H9 (cell line): ENCODE results near the gene PDK2. TPM values are rescaled to one million over a fixed set of nuclear protein-coding genes. Genes with fewer than 3 reads are reported as not detected.

Experiments used
- DNase-seq: peaks from one replicate; pipeline ENCODE4 v3.0.0-alpha.2; 2017
- H2AFZ ChIP-seq: one replicate; pipeline ENCODE4 v1.6.1; 2013; ENCODE audit warnings: mild to moderate bottlenecking, low read length, control low read depth, moderate library complexity
- H2AK5ac ChIP-seq: 2 replicates; pipeline ENCODE4 v1.6.1; 2013; ENCODE audit warnings: low read length, control low read depth, mixed read lengths; ENCODE audit not compliant: insufficient read length
- H2BK120ac ChIP-seq: one replicate; pipeline ENCODE4 v1.6.1; 2013; ENCODE audit warnings: low read depth, mild to moderate bottlenecking, low read length, control low read depth, inconsistent platforms; ENCODE audit not compliant: poor library complexity, severe bottlenecking
- H2BK12ac ChIP-seq: 2 replicates; pipeline ENCODE4 v1.6.1; 2013; ENCODE audit warnings: low read length, control low read depth, mixed read lengths, low read depth; ENCODE audit not compliant: insufficient read length
- H2BK15ac ChIP-seq: 2 replicates; pipeline ENCODE4 v1.6.1; 2013; ENCODE audit warnings: low read depth, low read length, control low read depth
- H2BK20ac ChIP-seq: one replicate; pipeline ENCODE4 v1.6.1; 2013; ENCODE audit warnings: low read depth, mild to moderate bottlenecking, low read length, control low read depth, inconsistent platforms; ENCODE audit not compliant: poor library complexity, severe bottlenecking
- H2BK5ac ChIP-seq: 2 replicates; pipeline ENCODE4 v1.6.1; 2013; ENCODE audit warnings: low read length, control low read depth, mixed read lengths; ENCODE audit not compliant: insufficient read length
- H3K14ac ChIP-seq: 2 replicates; pipeline ENCODE4 v1.6.1; 2013; ENCODE audit warnings: low read length, control low read depth; ENCODE audit not compliant: insufficient read depth
- H3K18ac ChIP-seq: 2 replicates; pipeline ENCODE4 v1.6.1; 2013; ENCODE audit warnings: low read depth, mild to moderate bottlenecking, mixed read lengths, low read length, control low read depth; ENCODE audit not compliant: insufficient read length
- H3K23ac ChIP-seq: 2 replicates; pipeline ENCODE4 v1.6.1; 2013; ENCODE audit warnings: low read length, control low read depth, mixed read lengths, low read depth; ENCODE audit not compliant: insufficient read length
- H3K23me2 ChIP-seq: 2 replicates; pipeline ENCODE4 v1.6.1; 2013; ENCODE audit warnings: low read depth, mild to moderate bottlenecking, mixed read lengths, low read length, control low read depth; ENCODE audit not compliant: insufficient read length, poor library complexity, severe bottlenecking
- H3K27ac ChIP-seq: 2 replicates; pipeline ENCODE4 v1.5.1; 2013; ENCODE audit warnings: low read length, control low read depth, mixed read lengths, low read depth; ENCODE audit not compliant: insufficient read length
- H3K27me3 ChIP-seq: 2 replicates; pipeline ENCODE4 v1.6.1; 2013; ENCODE audit warnings: low read length, control low read depth, inconsistent platforms; ENCODE audit not compliant: insufficient read depth
- H3K4ac ChIP-seq: 2 replicates; pipeline ENCODE4 v1.6.1; 2013; ENCODE audit warnings: low read depth, mild to moderate bottlenecking, control low read depth, inconsistent platforms, low read length, moderate library complexity
- H3K4me1 ChIP-seq: 2 replicates; pipeline ENCODE4 v1.6.1; 2013; ENCODE audit warnings: low read length, control low read depth, inconsistent platforms; ENCODE audit not compliant: insufficient read depth
- H3K4me2 ChIP-seq: 2 replicates; pipeline ENCODE4 v1.6.1; 2013; ENCODE audit warnings: low read length, control low read depth, mixed read lengths; ENCODE audit not compliant: insufficient read length, insufficient read depth
- H3K56ac ChIP-seq: 2 replicates; pipeline ENCODE4 v1.6.1; 2013; ENCODE audit warnings: low read depth, mild to moderate bottlenecking, mixed read lengths, low read length, control low read depth; ENCODE audit not compliant: insufficient read length
- H3K79me1 ChIP-seq: 2 replicates; pipeline ENCODE4 v1.6.1; 2013; ENCODE audit warnings: low read depth, mild to moderate bottlenecking, moderate library complexity, low read length, control low read depth, inconsistent platforms; ENCODE audit not compliant: insufficient read depth, poor library complexity, severe bottlenecking
- H3K79me2 ChIP-seq: 2 replicates; pipeline ENCODE4 v1.6.1; 2013; ENCODE audit warnings: low read length, control low read depth, inconsistent platforms; ENCODE audit not compliant: insufficient read depth
- H3K9ac ChIP-seq: 2 replicates; pipeline ENCODE4 v1.6.1; 2013; ENCODE audit warnings: low read length, control low read depth, mixed read lengths; ENCODE audit not compliant: insufficient read length; ENCODE audit errors: extremely low read depth
- H3K9me3 ChIP-seq: one replicate; pipeline ENCODE4 v1.6.1; 2013; ENCODE audit warnings: low read depth, low read length, inconsistent platforms; ENCODE audit not compliant: control insufficient read depth
- H3T11ph ChIP-seq: one replicate; pipeline ENCODE4 v1.6.1; 2013; ENCODE audit warnings: mild to moderate bottlenecking, low read length, control low read depth, inconsistent platforms
- H4K20me1 ChIP-seq: one replicate; pipeline ENCODE4 v1.6.1; 2013; ENCODE audit not compliant: control insufficient read depth, insufficient read length, insufficient read depth
- H4K5ac ChIP-seq: 2 replicates; pipeline ENCODE4 v1.6.1; 2013; ENCODE audit warnings: low read depth, mild to moderate bottlenecking, mixed read lengths, low read length, control low read depth; ENCODE audit not compliant: insufficient read length
- H4K8ac ChIP-seq: replicated peaks from 2 replicates; pipeline ENCODE4 v1.6.1; 2013; ENCODE audit warnings: low read length, control low read depth, mixed read lengths, low read depth; ENCODE audit not compliant: insufficient read length
- H4K91ac ChIP-seq: 2 replicates; pipeline ENCODE4 v1.6.1; 2013; ENCODE audit warnings: low read depth, mild to moderate bottlenecking, moderate library complexity, mixed read lengths, low read length, control low read depth; ENCODE audit not compliant: insufficient read length
- H3K27ac Mint-ChIP-seq, 3 experiments: 2 replicates in 2 of 3; 3 replicates in 1 of 3; pipeline ENCODE4 v1.8.0; 2020 to 2021; ENCODE audit warnings: mixed read lengths in 3 of 3, mild to moderate bottlenecking in 1 of 3, moderate library complexity in 1 of 3
- H3K27me3 Mint-ChIP-seq: 2 replicates; pipeline ENCODE4 v1.8.0; 2021; ENCODE audit warnings: low read depth, mild to moderate bottlenecking, moderate library complexity, mixed read lengths
- H3K36me3 Mint-ChIP-seq, 3 experiments: 2 replicates in 2 of 3; 3 replicates in 1 of 3; pipeline ENCODE4 v1.8.0; 2020 to 2021; ENCODE audit warnings: low read depth in 3 of 3, mixed read lengths in 3 of 3; ENCODE audit not compliant: insufficient read depth in 1 of 3
- H3K4me1 Mint-ChIP-seq, 2 experiments: 2 replicates each; pipeline ENCODE4 v1.8.0; 2020; ENCODE audit warnings: mixed read lengths in 2 of 2
- H3K4me3 Mint-ChIP-seq, 2 experiments: 2 replicates in 1 of 2; 3 replicates in 1 of 2; pipeline ENCODE4 v1.8.0; 2020 to 2021; ENCODE audit warnings: mild to moderate bottlenecking in 2 of 2, mixed read lengths in 2 of 2, moderate library complexity in 1 of 2
- H3K9me3 Mint-ChIP-seq, 2 experiments: 2 replicates in 1 of 2; 3 replicates in 1 of 2; pipeline ENCODE4 v1.8.0; 2020; ENCODE audit warnings: mild to moderate bottlenecking in 2 of 2, mixed read lengths in 2 of 2, moderate library complexity in 1 of 2
- CTCF ChIP-seq: fragments of 200-600 bp; sonication (generic); conservative IDR thresholded peaks from 3 replicates; pipeline ENCODE4 v1.8.0; 2021; ENCODE audit warnings: antibody characterized with exemption, mild to moderate bottlenecking
- WGBS: extraction: QIAGEN DNeasy Blood & Tissue Kit; methylation state at CpG from one replicate; pipeline ENCODE4 v1.1.7; 2013; ENCODE audit warnings: missing lambda C conversion rate, low lambda C conversion rate, mixed read lengths; ENCODE audit not compliant: insufficient read length; ENCODE audit errors: extremely low coverage; 5-methylcytosine and 5-hydroxymethylcytosine counted together
- total RNA-seq: library from RNA; stranded (reverse); gene quantifications from 2 replicates; pipeline ENCODE4 v1.2.1, GENCODE V29; 2021

Gene PDK2
- total RNA-seq, 1 experiment from 2014 or later: 19.9 TPM

- no peak overlapping the region for H3K27ac ChIP-seq
- no peak overlapping the region for H3K14ac ChIP-seq
- H2AFZ ChIP-seq: no peak overlapping the region
- no peak overlapping the region for H3K18ac ChIP-seq
- no peak overlapping the region for H3T11ph ChIP-seq
- Mint-ChIP-seq H3K9me3 (no peaks in the 10 kb centered on the region), H3K27me3 (peaks cover 48% of the 10 kb centered on the region), H3K27ac (peak overlapping the region in 1 of 3 experiments; percentile 80; a peak in 2 of 7 replicates), H3K36me3 (peaks cover 0 to 2% (median 0%) of the 10 kb centered on the region in 3 experiments; a peak in 1 of 7 replicates), H3K4me3 (peak overlapping the region in 1 of 2 experiments; percentile 40; a peak in 2 of 5 replicates), H3K4me1 (peaks cover 27 to 41% of the 10 kb centered on the region in 2 experiments)
- no peaks in the 10 kb centered on the region for H3K79me1 ChIP-seq
- no peak overlapping the region for H3K56ac ChIP-seq
- no peak overlapping the region for H2AK5ac ChIP-seq
- H2BK120ac ChIP-seq: no peak overlapping the region
- no peak overlapping the region for H2BK20ac ChIP-seq
- H3K23ac ChIP-seq: no peak overlapping the region
- H4K91ac ChIP-seq: no peak overlapping the region
- no CpG with 5 or more reads among the region's 3 CpGs for WGBS
- no peak overlapping the region for H2BK5ac ChIP-seq
- H3K79me2 ChIP-seq: no peaks in the 10 kb centered on the region
- no peaks in the 10 kb centered on the region; the same call in 1 of the 2 replicates for H3K27me3 ChIP-seq
- H4K5ac ChIP-seq: no peak overlapping the region
- no peak overlapping the region for H3K4ac ChIP-seq
- no peak overlapping the region for H3K9ac ChIP-seq
- H3K23me2 ChIP-seq: no peaks in the 10 kb centered on the region
- no peak overlapping the region for H2BK15ac ChIP-seq
- no peaks in the 10 kb centered on the region for H3K9me3 ChIP-seq
- DNase-seq: no peak
- H3K4me2 ChIP-seq: no peak overlapping the region
- no peak overlapping the region for H2BK12ac ChIP-seq
- H3K4me1 ChIP-seq: peaks cover 3% of the 10 kb centered on the region; the same call in 1 of the 2 replicates
- no peak for TF ChIP-seq CTCF
- H4K20me1 ChIP-seq: no peaks in the 10 kb centered on the region
- no peak overlapping the region for H4K8ac ChIP-seq
These were observed 27.8 kb downstream of the PDK2 start for GRCh38 chr17:50122945-50123344.
